HUES64 (cell line): ENCODE measurements around the gene ZNF263. TPM values are rescaled to one million over a fixed set of nuclear protein-coding genes. Genes with fewer than 3 reads are reported as not detected.
A peak's percentile ranks its signal among the peaks of the same experiment; 100 is the strongest.

Experiments used
- H3K27ac ChIP-seq: 2 replicates; pipeline ENCODE4 v1.7.0; 2013; ENCODE audit warnings: low read depth, low read length, inconsistent platforms
- H3K27me3 ChIP-seq: 2 replicates; pipeline ENCODE4 v1.6.1; 2013; ENCODE audit warnings: mild to moderate bottlenecking, low read length; ENCODE audit not compliant: insufficient read depth
- H3K36me3 ChIP-seq: 2 replicates; pipeline ENCODE4 v1.6.1; 2013; ENCODE audit warnings: mild to moderate bottlenecking, low read length; ENCODE audit not compliant: insufficient read depth
- H3K4me1 ChIP-seq: 2 replicates; pipeline ENCODE4 v1.6.1; 2013; ENCODE audit warnings: mild to moderate bottlenecking, low read length, moderate library complexity; ENCODE audit not compliant: insufficient read depth
- H3K4me3 ChIP-seq: 2 replicates; pipeline ENCODE4 v1.5.1; 2013; ENCODE audit warnings: mild to moderate bottlenecking, low read length, moderate library complexity
- H3K9ac ChIP-seq: 2 replicates; pipeline ENCODE4 v1.6.1; 2013; ENCODE audit warnings: mild to moderate bottlenecking, low read depth, low read length
- H3K9me3 ChIP-seq: 2 replicates; pipeline ENCODE4 v1.6.1; 2013; ENCODE audit warnings: low read depth, low read length; ENCODE audit not compliant: insufficient read depth
- WGBS: fragments of 150-250, 120-280 bp; methylation state at CpG from one replicate; pipeline ENCODE4 v1.1.7; 2013; ENCODE audit warnings: missing lambda C conversion rate; 5-methylcytosine and 5-hydroxymethylcytosine counted together
- polyA plus RNA-seq, 2 experiments: library from polyadenylated mRNA; stranded (reverse); fragments of 50-300 nt; gene quantifications; one replicate each; pipeline ENCODE4 v1.2.3, GENCODE V29; 2013

Gene ZNF263
- polyA plus RNA-seq (2013, experiment 1 of 2) = 21.3 TPM
- polyA plus RNA-seq (2013, experiment 2 of 2) = 23.7 TPM

GRCh38 chr16:3282730-3283542 is at the start of gene ZNF263:
Gene ZNF263, plus strand, starts transcription at chr16:3283491. Its CDS starts 328 bp downstream, at chr16:3283819.
- WGBS = under 1% methylated on average over 72 of the region's 72 CpGs
- Histone ChIP-seq H3K27me3 (peaks cover 1% of the 10 kb centered on the region; the same call in 1 of the 2 replicates), H3K27ac (peak within 1 kb of the TSS; percentile 99), H3K9ac (peak within 1 kb of the TSS; percentile 91), H3K9me3 (peaks cover 22% of the 10 kb centered on the region), H3K4me1 (peaks cover 13% of the 10 kb centered on the region; the same call in 1 of the 2 replicates), H3K4me3 (peak within 1 kb of the TSS; percentile 86), H3K36me3 (peaks cover 24% of the 10 kb centered on the region)

- no peaks in the 10 kb centered on the region for H3K27me3 ChIP-seq
- H3K4me3 ChIP-seq = peak overlapping the region; percentile 85
- no peaks in the 10 kb centered on the region for H3K4me1 ChIP-seq
- peaks cover 40% of the 10 kb centered on the region for H3K36me3 ChIP-seq
- H3K9ac ChIP-seq = peak overlapping the region; percentile 91
- WGBS = 4% methylated on average over 18 of the region's 18 CpGs
- H3K9me3 ChIP-seq = peaks cover 30% of the 10 kb centered on the region; the same call in 1 of the 2 replicates
- peak overlapping the region; percentile 70 for H3K27ac ChIP-seq
Observed at GRCh38 chr16:3234543-3234856, 48.8 kb upstream of the ZNF263 start.

GRCh38 chr16:3234857-3235561 is 48.3 kb upstream of the ZNF263 start, which contains the start of gene ZNF200:
Gene ZNF200, minus strand, starts transcription at chr16:3235158. Its CDS starts 1,403 bp downstream, at chr16:3233755.
- Histone ChIP-seq H3K27me3 (no peaks in the 10 kb centered on the region), H3K36me3 (peaks cover 35% of the 10 kb centered on the region), H3K4me1 (no peaks in the 10 kb centered on the region), H3K27ac (peak within 1 kb of the TSS; percentile 70), H3K9ac (peak within 1 kb of the TSS; percentile 91), H3K4me3 (peak within 1 kb of the TSS; percentile 85), H3K9me3 (peaks cover 27% of the 10 kb centered on the region; the same call in 1 of the 2 replicates)
- under 1% methylated on average over 47 of the region's 59 CpGs for WGBS

GRCh38 chr16:3235856-3236669 is 47.2 kb upstream of the ZNF263 start:
- Histone ChIP-seq H3K36me3 (peaks cover 24% of the 10 kb centered on the region), H3K9me3 (peaks cover 17% of the 10 kb centered on the region; the same call in 1 of the 2 replicates), H3K9ac (no peak overlapping the region), H3K27ac (no peak overlapping the region), H3K4me1 (no peaks in the 10 kb centered on the region), H3K4me3 (no peak overlapping the region), H3K27me3 (no peaks in the 10 kb centered on the region)
- 87% methylated on average over 29 of the region's 29 CpGs for WGBS

DNA sequence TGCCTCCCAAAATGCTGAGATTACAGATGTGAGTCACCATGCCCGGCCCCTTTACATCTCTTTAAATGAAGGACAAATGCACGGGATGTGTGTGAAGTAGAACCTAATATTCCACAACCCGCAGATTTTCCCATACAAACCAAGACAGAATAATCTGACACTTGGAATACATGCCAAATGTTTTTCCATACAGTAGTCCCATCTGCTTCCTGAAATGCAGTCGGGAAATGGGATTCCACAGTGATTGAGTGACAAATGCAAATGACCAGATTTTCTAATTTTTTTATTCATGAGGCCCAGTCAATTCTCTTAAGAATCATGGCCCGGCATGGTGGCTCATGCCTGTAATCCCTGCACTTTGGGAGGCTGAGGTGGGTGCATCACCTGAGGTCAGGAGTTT is 41.5 kb upstream of the ZNF263 start:
- Histone ChIP-seq H3K9ac (no peak overlapping the region), H3K4me3 (no peak overlapping the region), H3K27ac (no peak overlapping the region), H3K36me3 (no peaks in the 10 kb centered on the region), H3K9me3 (0 out of 2 replicates have a peak, but pooled peaks cover 4% of the 10 kb centered on the region), H3K4me1 (no peaks in the 10 kb centered on the region), H3K27me3 (no peaks in the 10 kb centered on the region; the same call in 1 of the 2 replicates)
- WGBS = 63% methylated on average over 5 of the region's 5 CpGs

DNA sequence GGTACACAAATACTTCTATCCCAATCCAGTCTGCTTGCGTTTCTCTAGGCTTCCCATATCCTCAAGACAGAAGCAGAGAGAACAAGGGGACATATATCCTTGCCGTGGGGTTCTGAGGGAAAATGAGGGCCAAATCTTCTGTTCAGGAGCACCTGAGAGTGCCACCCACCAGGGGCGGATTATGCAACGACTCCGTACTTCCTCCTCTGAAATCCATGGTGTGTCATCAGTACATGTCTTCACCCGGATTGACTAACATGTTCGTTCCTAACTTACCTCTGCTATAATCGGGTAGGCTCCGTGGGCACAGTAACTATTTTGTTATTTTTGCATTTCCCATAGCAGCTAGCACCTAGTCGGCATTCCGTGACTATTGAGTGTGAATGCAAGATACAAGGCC is 40.6 kb upstream of the ZNF263 start:
- no peaks in the 10 kb centered on the region for H3K36me3 ChIP-seq
- 83% methylated on average over 11 of the region's 11 CpGs for WGBS
- no peaks in the 10 kb centered on the region; the same call in 1 of the 2 replicates for H3K27me3 ChIP-seq
- H3K9me3 ChIP-seq = no peaks in the 10 kb centered on the region
- no peaks in the 10 kb centered on the region for H3K4me1 ChIP-seq
- no peak overlapping the region for H3K4me3 ChIP-seq
- no peak overlapping the region for H3K27ac ChIP-seq
- H3K9ac ChIP-seq = no peak overlapping the region

DNA sequence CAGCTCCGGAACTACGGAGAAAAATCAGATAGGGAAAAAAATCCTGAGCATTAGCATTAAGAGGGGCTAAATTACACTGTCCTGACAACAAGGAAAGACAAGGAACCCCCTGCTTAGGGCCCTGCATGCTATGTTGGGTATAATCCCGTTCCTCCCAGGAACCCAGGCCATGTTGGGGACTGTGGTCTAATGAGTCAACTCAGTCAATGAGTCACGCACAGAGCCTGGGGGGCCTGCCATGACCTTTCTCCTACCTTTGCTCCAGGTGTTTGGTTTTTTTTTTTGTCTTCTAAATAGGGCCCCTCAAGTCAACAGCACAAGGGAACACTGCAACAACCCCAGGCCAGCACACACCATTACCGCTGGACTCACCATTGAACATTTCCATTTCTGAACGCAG is 39.4 kb upstream of the ZNF263 start:
- no peak overlapping the region for H3K27ac ChIP-seq
- H3K4me1 ChIP-seq = no peaks in the 10 kb centered on the region
- H3K9me3 ChIP-seq = no peaks in the 10 kb centered on the region
- no peaks in the 10 kb centered on the region for H3K36me3 ChIP-seq
- no peak overlapping the region for H3K4me3 ChIP-seq
- H3K27me3 ChIP-seq = no peaks in the 10 kb centered on the region; the same call in 1 of the 2 replicates
- WGBS = 91% methylated on average over 6 of the region's 6 CpGs
- H3K9ac ChIP-seq = no peak overlapping the region

DNA sequence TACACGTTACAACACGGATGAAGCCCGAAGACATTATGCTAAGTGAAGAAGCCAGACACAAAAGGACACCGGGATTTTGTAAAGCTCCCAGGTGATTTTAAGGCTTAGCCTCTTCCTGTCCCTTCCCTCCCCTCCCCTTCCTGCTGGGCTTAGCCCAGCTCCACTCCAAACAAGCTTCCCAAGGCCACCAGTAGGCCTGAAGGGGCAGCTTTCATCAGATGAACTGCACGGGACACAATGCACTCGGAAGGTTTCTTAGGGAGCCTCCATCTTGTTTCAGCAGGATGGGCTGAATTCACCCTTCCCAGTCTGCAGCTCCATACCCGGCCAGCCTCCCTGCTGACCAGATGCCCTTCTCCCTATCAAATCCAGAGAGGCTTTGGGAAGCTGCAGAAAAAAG is 37.3 kb upstream of the ZNF263 start:
- no peaks in the 10 kb centered on the region for H3K9me3 ChIP-seq
- 78% methylated on average over 7 of the region's 7 CpGs for WGBS
- H3K27me3 ChIP-seq = no peaks in the 10 kb centered on the region; the same call in 1 of the 2 replicates
- H3K27ac ChIP-seq = no peak overlapping the region
- no peaks in the 10 kb centered on the region for H3K36me3 ChIP-seq
- no peak overlapping the region for H3K9ac ChIP-seq
- H3K4me1 ChIP-seq = no peaks in the 10 kb centered on the region
- no peak overlapping the region for H3K4me3 ChIP-seq

DNA sequence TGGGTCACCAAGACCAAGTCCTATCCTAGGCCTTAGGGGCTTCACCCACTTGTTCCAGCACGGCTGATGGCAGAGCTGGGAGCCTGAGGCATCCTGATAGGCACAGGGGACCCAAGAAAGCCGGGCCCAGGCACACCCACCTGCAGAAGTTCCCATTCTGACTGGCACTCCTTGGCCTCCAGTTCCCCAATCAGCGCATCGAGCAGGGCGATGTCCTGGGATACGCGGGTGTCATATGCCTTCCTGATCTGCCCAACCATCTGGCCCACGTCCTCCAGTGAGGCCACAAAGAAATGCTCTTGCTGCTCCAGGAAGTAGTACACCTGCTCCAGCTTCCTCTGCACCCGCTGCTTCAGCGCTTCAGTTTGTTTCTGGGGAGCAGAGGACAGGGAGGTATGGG is 36.4 kb upstream of the ZNF263 start:
- no peaks in the 10 kb centered on the region; the same call in 1 of the 2 replicates for H3K27me3 ChIP-seq
- no peaks in the 10 kb centered on the region for H3K4me1 ChIP-seq
- no peak overlapping the region for H3K27ac ChIP-seq
- H3K9ac ChIP-seq = no peak overlapping the region
- WGBS = 90% methylated on average over 10 of the region's 10 CpGs
- no peak overlapping the region for H3K4me3 ChIP-seq
- no peaks in the 10 kb centered on the region for H3K36me3 ChIP-seq
- H3K9me3 ChIP-seq = no peaks in the 10 kb centered on the region

- no peak overlapping the region for H3K9ac ChIP-seq
- H3K36me3 ChIP-seq = no peaks in the 10 kb centered on the region
- WGBS = 82% methylated on average over 5 of the region's 5 CpGs
- H3K27me3 ChIP-seq = no peaks in the 10 kb centered on the region; the same call in 1 of the 2 replicates
- no peak overlapping the region for H3K27ac ChIP-seq
- no peak overlapping the region for H3K4me3 ChIP-seq
- no peaks in the 10 kb centered on the region for H3K9me3 ChIP-seq
- H3K4me1 ChIP-seq = no peaks in the 10 kb centered on the region
Observed at GRCh38 chr16:3248596-3248995, 34.7 kb upstream of the ZNF263 start.
